Measurements from ENCODE around the gene LATS1. TPM values are rescaled to one million over a fixed set of nuclear protein-coding genes. Genes with fewer than 3 reads are reported as not detected.

The LATS1 gene
- total and polyA plus RNA-seq, 2 donors from 2014 or later = 3.3 to 32.4 TPM

GRCh38 chr6:149763866-149764265, 46.0 kb upstream of the LATS1 start:
- Histone ChIP-seq H3K27me3 (ENCODE audit: control insufficient read depth, insufficient read depth, low read length) (no peaks in the 10 kb centered on the region), H3K4me3 (ENCODE audit: low read length in 3 of 3) (no peak overlapping the region), H3K9me3 (ENCODE audit: control insufficient read depth in 2 of 3, insufficient read depth in 1 of 3, low read length in 3 of 3) (no peaks in the 10 kb centered on the region), H3K27ac (ENCODE audit: low read depth in 2 of 2, low read length in 2 of 2) (no peak overlapping the region), H3K36me3 (ENCODE audit: control insufficient read depth in 2 of 3, insufficient read depth in 3 of 3, low read length in 3 of 3) (no peaks in the 10 kb centered on the region), H3K4me1 (ENCODE audit: control insufficient read depth in 2 of 3, insufficient read depth in 2 of 3, low read depth in 1 of 3, low read length in 3 of 3) (no peaks in the 10 kb centered on the region), H3K9ac (ENCODE audit: low read length in 3 of 3) (no peak overlapping the region)
- DNase-seq (no peak), FAIRE-seq (no peak)
- intact Hi-C loops (cut with DNase I) = no loop called here
- TF ChIP-seq, protein P1, sequence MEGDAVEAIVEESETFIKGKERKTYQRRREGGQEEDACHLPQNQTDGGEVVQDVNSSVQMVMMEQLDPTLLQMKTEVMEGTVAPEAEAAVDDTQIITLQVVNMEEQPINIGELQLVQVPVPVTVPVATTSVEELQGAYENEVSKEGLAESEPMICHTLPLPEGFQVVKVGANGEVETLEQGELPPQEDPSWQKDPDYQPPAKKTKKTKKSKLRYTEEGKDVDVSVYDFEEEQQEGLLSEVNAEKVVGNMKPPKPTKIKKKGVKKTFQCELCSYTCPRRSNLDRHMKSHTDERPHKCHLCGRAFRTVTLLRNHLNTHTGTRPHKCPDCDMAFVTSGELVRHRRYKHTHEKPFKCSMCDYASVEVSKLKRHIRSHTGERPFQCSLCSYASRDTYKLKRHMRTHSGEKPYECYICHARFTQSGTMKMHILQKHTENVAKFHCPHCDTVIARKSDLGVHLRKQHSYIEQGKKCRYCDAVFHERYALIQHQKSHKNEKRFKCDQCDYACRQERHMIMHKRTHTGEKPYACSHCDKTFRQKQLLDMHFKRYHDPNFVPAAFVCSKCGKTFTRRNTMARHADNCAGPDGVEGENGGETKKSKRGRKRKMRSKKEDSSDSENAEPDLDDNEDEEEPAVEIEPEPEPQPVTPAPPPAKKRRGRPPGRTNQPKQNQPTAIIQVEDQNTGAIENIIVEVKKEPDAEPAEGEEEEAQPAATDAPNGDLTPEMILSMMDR (IDR thresholded peaks at IDR 0.05; ENCODE audit: borderline replicate concordance, extremely low read depth, insufficient read depth) = no peak

- no peak overlapping the region for H3K4me3 ChIP-seq (ENCODE audit: low read length in 3 of 3)
- H3K27me3 ChIP-seq (ENCODE audit: control insufficient read depth, insufficient read depth, low read length) = no peaks in the 10 kb centered on the region
- DNase-seq = no peak
- H3K27ac ChIP-seq (ENCODE audit: low read depth in 2 of 2, low read length in 2 of 2) = no peak overlapping the region
- no peak overlapping the region for H3K9ac ChIP-seq (ENCODE audit: low read length in 3 of 3)
- no peak for FAIRE-seq
- H3K4me1 ChIP-seq (ENCODE audit: control insufficient read depth in 2 of 3, insufficient read depth in 2 of 3, low read depth in 1 of 3, low read length in 3 of 3) = no peaks in the 10 kb centered on the region
- TF ChIP-seq, protein P1 (IDR thresholded peaks at IDR 0.05; ENCODE audit: borderline replicate concordance, extremely low read depth, insufficient read depth) = no peak
- H3K36me3 ChIP-seq (ENCODE audit: control insufficient read depth in 2 of 3, insufficient read depth in 3 of 3, low read length in 3 of 3) = no peaks in the 10 kb centered on the region
- intact Hi-C loops (cut with DNase I) = no loop called here
- no peaks in the 10 kb centered on the region for H3K9me3 ChIP-seq (ENCODE audit: control insufficient read depth in 2 of 3, insufficient read depth in 1 of 3, low read length in 3 of 3)
Observed at GRCh38 chr6:149761438-149761837, 43.5 kb upstream of the LATS1 start.

- no peaks in the 10 kb centered on the region for H3K27me3 ChIP-seq (ENCODE audit: control insufficient read depth, insufficient read depth, low read length)
- intact Hi-C loops (cut with DNase I) = no loop called here
- FAIRE-seq = no peak
- no peak overlapping the region for H3K9ac ChIP-seq (ENCODE audit: low read length in 3 of 3)
- TF ChIP-seq, protein P1 (IDR thresholded peaks at IDR 0.05; ENCODE audit: borderline replicate concordance, extremely low read depth, insufficient read depth) = no peak
- no peak overlapping the region for H3K4me3 ChIP-seq (ENCODE audit: low read length in 3 of 3)
- H3K9me3 ChIP-seq (ENCODE audit: control insufficient read depth in 2 of 3, insufficient read depth in 1 of 3, low read length in 3 of 3) = no peaks in the 10 kb centered on the region
- H3K27ac ChIP-seq (ENCODE audit: low read depth in 2 of 2, low read length in 2 of 2) = no peak overlapping the region
- no peaks in the 10 kb centered on the region for H3K36me3 ChIP-seq (ENCODE audit: control insufficient read depth in 2 of 3, insufficient read depth in 3 of 3, low read length in 3 of 3)
- DNase-seq = no peak
- H3K4me1 ChIP-seq (ENCODE audit: control insufficient read depth in 2 of 3, insufficient read depth in 2 of 3, low read depth in 1 of 3, low read length in 3 of 3) = no peaks in the 10 kb centered on the region
Observed at GRCh38 chr6:149756261-149756636, 38.3 kb upstream of the LATS1 start.

All from kidney (tissue), 14 donors.